GM12864 (cell line): ENCODE results near the gene HSBP1L1.

ENCODE experiments used
- DNase-seq: peaks from one replicate; pipeline ENCODE4 v3.0.0-alpha.2; 2011; ENCODE audit warnings: low read depth
- H3K4me3 ChIP-seq: 2 replicates; pipeline ENCODE4 v1.5.1; 2011; ENCODE audit warnings: mild to moderate bottlenecking, low read depth, low read length, control low read depth
- TF ChIP-seq, protein P1 (sequence below): IDR thresholded peaks from 2 replicates; pipeline ENCODE4 v1.5.1; 2011; ENCODE audit warnings: low read depth, mild to moderate bottlenecking, moderate library complexity, low read length, control low read depth, inconsistent platforms; ENCODE audit errors: missing control alignments

The HSBP1L1 gene

DNA sequence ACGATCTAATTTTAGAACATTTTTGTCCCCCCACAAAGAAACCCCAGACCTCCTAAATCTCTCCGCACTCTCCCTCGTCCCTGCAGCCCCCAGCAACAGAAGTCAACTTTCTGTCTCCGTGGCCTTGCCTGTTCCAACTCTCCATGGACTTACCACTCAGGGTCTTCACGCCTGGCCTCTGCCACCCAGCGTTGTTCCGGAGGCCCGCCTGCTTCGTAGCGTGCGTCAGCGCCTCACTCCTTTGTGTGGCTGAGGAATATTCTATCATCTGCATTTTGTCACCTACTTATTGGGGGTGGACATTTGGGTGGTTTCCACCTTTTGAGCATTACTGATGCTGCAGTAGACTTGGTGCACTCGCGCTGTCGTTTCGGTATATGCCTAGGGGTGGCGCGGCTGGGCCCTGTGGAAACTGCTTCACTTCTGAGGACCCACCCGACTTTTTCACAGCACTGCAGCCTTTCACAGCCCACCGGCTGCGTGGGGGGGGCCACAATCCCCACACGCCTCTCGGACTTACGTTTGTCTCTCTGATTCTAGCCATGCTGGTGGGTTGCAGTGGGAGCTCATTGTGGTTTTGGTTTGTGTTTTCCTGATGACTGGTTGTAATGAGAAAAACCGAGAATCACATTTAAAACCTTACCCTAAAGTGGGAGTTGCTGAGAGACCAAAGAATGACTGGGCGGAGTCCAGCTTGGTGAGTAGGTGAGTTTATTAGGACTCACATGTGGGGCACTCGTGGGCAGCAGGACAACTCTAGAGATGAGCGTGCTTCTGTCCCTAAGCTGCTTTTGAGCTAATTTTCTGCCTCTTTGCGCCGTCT lies 1.4 kb upstream of the HSBP1L1 start:
- peak; percentile 70 for DNase-seq
- TF ChIP-seq, protein P1, sequence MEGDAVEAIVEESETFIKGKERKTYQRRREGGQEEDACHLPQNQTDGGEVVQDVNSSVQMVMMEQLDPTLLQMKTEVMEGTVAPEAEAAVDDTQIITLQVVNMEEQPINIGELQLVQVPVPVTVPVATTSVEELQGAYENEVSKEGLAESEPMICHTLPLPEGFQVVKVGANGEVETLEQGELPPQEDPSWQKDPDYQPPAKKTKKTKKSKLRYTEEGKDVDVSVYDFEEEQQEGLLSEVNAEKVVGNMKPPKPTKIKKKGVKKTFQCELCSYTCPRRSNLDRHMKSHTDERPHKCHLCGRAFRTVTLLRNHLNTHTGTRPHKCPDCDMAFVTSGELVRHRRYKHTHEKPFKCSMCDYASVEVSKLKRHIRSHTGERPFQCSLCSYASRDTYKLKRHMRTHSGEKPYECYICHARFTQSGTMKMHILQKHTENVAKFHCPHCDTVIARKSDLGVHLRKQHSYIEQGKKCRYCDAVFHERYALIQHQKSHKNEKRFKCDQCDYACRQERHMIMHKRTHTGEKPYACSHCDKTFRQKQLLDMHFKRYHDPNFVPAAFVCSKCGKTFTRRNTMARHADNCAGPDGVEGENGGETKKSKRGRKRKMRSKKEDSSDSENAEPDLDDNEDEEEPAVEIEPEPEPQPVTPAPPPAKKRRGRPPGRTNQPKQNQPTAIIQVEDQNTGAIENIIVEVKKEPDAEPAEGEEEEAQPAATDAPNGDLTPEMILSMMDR: peak; percentile 46
- H3K4me3 ChIP-seq: peak overlapping the region; percentile 16; the same call in 1 of the 2 replicates

DNA sequence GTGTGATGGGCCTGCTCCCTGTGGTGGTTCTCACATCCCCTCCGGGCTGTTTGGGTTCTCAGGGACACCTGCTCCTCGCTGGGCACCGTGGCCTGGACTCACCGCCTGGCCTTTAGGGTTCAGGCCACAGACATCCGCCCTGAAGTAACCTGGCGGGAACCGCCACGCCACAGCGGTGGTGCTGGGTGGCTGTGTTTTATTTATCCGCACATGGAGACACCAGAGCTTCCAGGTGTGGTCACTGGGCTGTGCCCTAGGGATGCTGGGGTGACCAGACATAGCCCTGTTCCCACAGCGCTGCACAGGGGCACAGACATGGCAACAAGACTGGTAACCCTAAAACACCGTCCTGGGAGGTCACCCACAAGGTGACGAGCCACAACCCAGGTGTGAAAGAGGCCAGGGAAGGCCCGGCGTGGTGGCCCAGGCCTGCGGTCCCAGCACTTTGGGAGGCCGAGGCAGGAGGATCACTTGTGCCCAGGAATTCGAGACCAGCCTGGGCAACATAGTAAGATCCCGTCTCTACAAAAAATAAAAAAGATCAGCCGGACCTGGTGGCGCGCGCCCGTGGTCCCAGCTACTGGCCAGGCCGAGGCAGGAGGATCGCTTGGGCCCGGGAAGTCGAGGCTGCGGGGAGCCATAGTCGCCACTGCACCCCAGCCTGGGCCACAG lies 649 bp upstream of the HSBP1L1 start:
- no peak for DNase-seq
- TF ChIP-seq, protein P1: no peak
- peak overlapping the region; percentile 65 for H3K4me3 ChIP-seq

DNA sequence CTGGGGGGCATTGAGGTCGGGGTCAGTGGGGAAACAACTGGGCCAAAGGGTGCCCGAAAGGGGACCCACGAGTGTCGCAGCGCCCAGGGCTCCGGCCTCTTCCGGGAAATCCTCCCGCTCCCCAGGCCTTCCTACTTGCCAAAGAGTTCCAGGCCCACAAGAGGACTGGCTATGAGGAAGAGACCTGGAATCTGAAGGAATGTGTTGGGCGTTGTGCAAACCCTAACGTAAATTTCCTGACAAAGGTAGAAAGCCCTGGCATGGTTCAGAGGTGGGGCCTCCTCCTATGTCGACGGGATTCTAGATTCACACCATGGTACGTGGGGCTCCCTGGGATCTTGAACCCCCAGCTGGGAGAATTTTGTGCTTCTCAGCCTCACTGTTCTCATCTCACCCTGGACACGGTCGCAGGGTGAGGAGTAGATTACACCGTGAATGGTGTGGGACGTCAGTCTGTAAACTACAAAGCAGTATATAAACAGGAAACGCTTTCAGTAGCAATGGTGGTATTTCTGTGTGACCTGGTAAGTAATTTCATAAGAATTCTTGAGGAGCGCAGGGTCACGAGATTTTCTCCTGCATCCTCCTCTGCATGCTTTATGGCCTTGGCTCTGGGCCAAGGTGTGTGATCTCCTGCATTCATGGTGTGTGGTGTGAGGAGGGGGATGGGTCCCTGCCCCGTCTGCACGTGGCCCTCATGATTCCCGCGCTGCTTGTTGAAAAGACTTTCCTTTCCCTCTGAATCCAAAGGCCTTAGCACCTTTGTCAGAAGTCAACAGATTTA lies 868 bp downstream of the HSBP1L1 start:
- H3K4me3 ChIP-seq: peak overlapping the region; percentile 65
- TF ChIP-seq, protein P1: no peak
- no peak for DNase-seq

DNA sequence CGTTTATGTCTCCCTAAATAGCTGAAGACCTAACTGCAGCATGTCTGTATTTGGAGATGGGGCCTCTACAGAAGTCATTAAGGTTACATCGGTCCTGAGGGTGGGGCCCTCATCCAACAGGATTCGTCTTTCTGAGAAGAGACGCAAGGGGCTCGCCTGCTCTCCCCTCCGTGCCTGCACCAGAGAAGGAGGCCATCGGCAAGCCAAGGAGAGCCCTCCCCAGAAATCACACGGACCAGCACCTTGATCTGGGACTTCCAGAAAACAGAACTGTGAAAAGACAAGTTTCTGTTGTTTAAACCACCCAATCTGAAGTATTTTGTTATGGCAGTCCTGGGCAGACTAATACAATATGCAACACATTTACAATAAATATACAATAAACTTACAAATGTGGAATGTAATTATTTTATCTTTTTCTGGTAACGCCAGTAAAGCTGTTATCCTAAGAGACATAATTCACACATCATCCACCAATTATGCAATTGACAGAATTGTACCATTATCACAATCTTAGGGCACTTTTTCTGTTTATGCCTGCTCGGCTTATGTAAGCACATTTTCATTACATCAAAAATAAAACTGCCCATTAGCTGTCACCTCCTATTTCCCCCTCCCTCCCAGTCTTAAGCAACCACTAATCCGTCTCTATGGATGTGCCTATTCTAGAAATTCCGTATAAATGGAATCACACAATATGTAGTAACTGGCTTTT lies 6.1 kb downstream of the HSBP1L1 start:
- TF ChIP-seq, protein P1: no peak
- DNase-seq: no peak
- H3K4me3 ChIP-seq: no peak overlapping the region

DNA sequence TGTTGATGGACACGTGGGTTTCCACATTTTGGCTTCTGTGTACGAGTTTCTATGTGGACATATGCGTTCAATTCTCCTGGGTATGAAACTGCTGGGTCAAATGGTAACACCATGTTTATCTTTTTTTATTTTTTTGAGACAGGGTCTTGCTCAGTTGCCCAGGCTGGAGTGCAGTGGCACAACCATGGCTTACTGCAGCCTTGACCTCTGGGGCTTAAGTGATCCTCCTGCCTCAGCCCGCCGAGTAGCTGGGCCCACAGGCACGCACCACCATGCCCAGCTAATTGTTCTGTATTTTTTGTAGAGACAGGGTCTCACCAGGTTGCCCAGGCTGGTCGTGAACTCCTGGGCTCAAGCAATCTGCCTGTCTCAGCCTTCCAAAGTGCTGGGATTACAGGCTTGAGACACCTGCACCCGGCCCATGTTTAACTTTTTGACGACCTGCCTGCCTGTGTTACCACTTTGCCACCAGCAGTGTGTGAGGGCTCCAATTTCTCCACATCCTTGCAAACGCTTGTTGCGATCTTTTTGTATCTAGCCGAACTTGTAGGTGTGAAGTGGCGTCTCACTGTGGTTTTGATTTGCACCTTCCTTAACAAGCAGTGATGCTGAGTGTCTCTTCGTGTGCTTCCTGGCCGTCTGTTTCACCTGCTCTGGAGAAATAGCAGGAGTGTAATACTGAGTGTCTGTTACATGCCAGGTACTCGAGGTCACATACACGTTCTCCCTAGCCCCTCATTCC lies 6.9 kb downstream of the HSBP1L1 start:
- DNase-seq: no peak
- no peak overlapping the region for H3K4me3 ChIP-seq
- TF ChIP-seq, protein P1: no peak

DNA sequence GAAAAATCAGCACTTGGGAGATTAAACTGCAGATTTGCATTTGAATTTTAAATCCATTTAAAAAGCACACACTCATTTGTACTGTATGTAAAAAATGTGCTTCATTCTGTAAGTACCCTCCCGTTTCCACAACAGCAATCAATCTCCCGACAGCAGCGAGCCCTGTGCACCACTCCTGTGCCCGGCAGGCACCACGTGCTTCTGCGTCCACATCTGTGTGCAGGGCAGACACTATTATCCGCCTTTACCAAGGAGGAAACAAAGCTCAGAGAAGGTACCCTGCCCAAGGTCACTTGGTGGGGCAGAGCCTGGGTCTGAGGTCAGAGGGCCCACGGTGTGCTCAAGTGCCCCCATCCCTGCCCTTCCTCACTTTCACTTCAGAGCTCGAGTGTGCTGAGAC lies 7.5 kb downstream of the HSBP1L1 start:
- TF ChIP-seq, protein P1: no peak
- DNase-seq: no peak
- no peak overlapping the region for H3K4me3 ChIP-seq
